Thoracic aorta (tissue), 2 donors: ENCODE data around the gene TAOK1. TPM values are rescaled to one million over a fixed set of nuclear protein-coding genes. Genes with fewer than 3 reads are reported as not detected.
"Not testable (repeated sequence)": the region's sequence is repeated elsewhere in the genome, so short reads cannot be mapped to it uniquely, and the experiment has no call there.

ENCODE experiments used
- ATAC-seq: fragments of 150-250 bp; one replicate; pipeline ENCODE4 v1.8.0; 2017; ENCODE audit warnings: low read depth; ENCODE audit not compliant: insufficient number of reproducible peaks, low FRiP score
- DNase-seq: peaks from one replicate; pipeline ENCODE4 v3.0.0-alpha.2; 2020; ENCODE audit warnings: low spot score
- H3K27ac ChIP-seq, 2 donors: fragments of 200-600 bp; sonication (generic); 1 replicate in 1 of 2; 2 replicates in 1 of 2; pipeline ENCODE4 v1.5.1; 2016; ENCODE audit warnings: mild to moderate bottlenecking in 2 of 2, moderate library complexity in 2 of 2
- H3K27me3 ChIP-seq: fragments of 200-600 bp; sonication (generic); replicated peaks from 2 replicates; pipeline ENCODE4 v1.6.0; 2016; ENCODE audit warnings: mild to moderate bottlenecking; ENCODE audit not compliant: insufficient read depth
- H3K36me3 ChIP-seq: fragments of 200-600 bp; sonication (generic); one replicate; pipeline ENCODE4 v1.5.1; 2016
- H3K4me1 ChIP-seq, 2 donors: fragments of 200-600 bp; sonication (generic); 1 replicate in 1 of 2; 2 replicates in 1 of 2; pipeline versions ENCODE4 v1.5.1 to v1.6.0; 2016; ENCODE audit warnings: low read depth in 2 of 2, mild to moderate bottlenecking in 1 of 2; ENCODE audit not compliant: control insufficient read depth in 1 of 2
- H3K4me3 ChIP-seq: fragments of 200-600 bp; sonication (generic); 2 replicates; pipeline ENCODE4 v1.5.1; 2016; ENCODE audit warnings: mild to moderate bottlenecking
- H3K9me3 ChIP-seq: fragments of 200-600 bp; sonication (generic); 2 replicates; pipeline ENCODE4 v1.5.1; 2016
- CTCF ChIP-seq: fragments of 200-600 bp; sonication (generic); IDR thresholded peaks from one replicate; pipeline ENCODE4 v1.5.1; 2019; ENCODE audit warnings: antibody characterized with exemption
- total RNA-seq, 2 donors: library from RNA; depleted of rRNA; stranded (reverse); fragments of >200 nt; gene quantifications; one replicate each; pipeline versions ENCODE4 v1.1.0 to v1.2.3, GENCODE V29; 2016

Gene TAOK1
- total RNA-seq, 2 donors from 2014 or later: 46.0 to 64.6 TPM

- ATAC-seq: no peak
- no peak overlapping the region for H3K27ac ChIP-seq
- H3K4me1 ChIP-seq: no peaks in the 10 kb centered on the region
- no peaks in the 10 kb centered on the region for H3K9me3 ChIP-seq
- H3K4me3 ChIP-seq: no peak overlapping the region
- DNase-seq: no peak
- H3K27me3 ChIP-seq: no peaks in the 10 kb centered on the region
- TF ChIP-seq CTCF: no peak
- no peaks in the 10 kb centered on the region for H3K36me3 ChIP-seq
These were observed 167.0 kb downstream of the TAOK1 start for GRCh38 chr17:29557085-29557738.

DNA sequence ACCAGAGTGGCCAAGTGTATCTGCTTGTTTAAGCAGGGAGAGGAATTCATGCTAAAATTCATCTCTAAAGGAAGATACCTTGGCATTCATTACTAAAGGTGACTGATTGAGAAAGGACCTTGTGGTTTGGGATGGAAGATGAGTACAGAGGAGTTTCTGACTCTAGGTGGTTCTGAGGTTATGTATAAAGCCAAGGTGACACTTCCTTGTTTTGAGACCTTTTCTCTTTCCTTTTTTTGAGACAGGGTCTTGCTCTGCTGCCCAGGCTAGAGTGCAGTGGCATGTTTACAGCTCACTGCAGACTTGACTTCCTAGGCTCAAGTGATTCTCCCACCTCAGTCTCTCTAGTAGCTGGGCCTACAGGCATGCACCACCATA, 167.6 kb downstream of the TAOK1 start:
- no peaks in the 10 kb centered on the region for H3K27me3 ChIP-seq
- no peaks in the 10 kb centered on the region for H3K9me3 ChIP-seq
- H3K4me1 ChIP-seq: no peaks in the 10 kb centered on the region
- H3K27ac ChIP-seq: no peak overlapping the region
- no peak for DNase-seq
- H3K4me3 ChIP-seq: no peak overlapping the region
- no peaks in the 10 kb centered on the region for H3K36me3 ChIP-seq
- no peak for TF ChIP-seq CTCF
- ATAC-seq: no peak

GRCh38 chr17:29558139-29558538, 168.0 kb downstream of the TAOK1 start:
- H3K4me1 ChIP-seq, DNase-seq, ATAC-seq, H3K36me3 ChIP-seq, H3K9me3 ChIP-seq, H3K4me3 ChIP-seq, H3K27me3 ChIP-seq, H3K27ac ChIP-seq: not testable (repeated sequence)

GRCh38 chr17:29559640-29560039, 169.5 kb downstream of the TAOK1 start:
- Histone ChIP-seq H3K27me3 (no peaks in the 10 kb centered on the region), H3K27ac (no peak overlapping the region), H3K36me3 (no peaks in the 10 kb centered on the region), H3K4me3 (no peak overlapping the region), H3K4me1 (no peaks in the 10 kb centered on the region), H3K9me3 (no peaks in the 10 kb centered on the region)
- no peak for ATAC-seq
- TF ChIP-seq CTCF: no peak
- no peak for DNase-seq

DNA sequence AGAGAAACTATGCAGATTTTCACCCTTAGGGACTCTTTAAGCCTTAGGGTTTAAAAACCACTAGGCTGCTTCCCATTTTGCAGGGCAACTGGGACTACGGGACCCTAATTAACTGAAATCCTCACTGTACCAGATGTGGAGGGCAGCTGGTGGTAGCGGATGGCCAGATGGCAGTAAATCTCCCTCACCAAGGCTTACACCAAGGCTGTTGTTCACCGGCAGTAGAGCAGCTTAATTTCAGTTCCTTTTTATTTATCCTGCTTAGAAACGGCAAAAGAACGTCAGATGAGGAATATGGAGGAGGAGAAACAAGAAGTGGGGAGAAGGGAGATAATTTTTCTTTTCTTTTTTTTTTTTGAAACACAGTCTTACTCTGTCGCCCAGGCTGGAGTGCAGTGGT, 170.2 kb downstream of the TAOK1 start:
- ATAC-seq: no peak
- no peak for TF ChIP-seq CTCF
- no peak overlapping the region for H3K4me3 ChIP-seq
- H3K27ac ChIP-seq: no peak overlapping the region
- DNase-seq: no peak
- no peaks in the 10 kb centered on the region for H3K9me3 ChIP-seq
- no peaks in the 10 kb centered on the region for H3K36me3 ChIP-seq
- H3K4me1 ChIP-seq: no peaks in the 10 kb centered on the region
- H3K27me3 ChIP-seq: no peaks in the 10 kb centered on the region
